ENCODE results near the gene IGSF11. TPM values are rescaled to one million over a fixed set of nuclear protein-coding genes. Genes with fewer than 3 reads are reported as not detected.
A peak's percentile ranks its signal among the peaks of the same experiment; 100 is the strongest.
"Not testable (repeated sequence)": the region's sequence is repeated elsewhere in the genome, so short reads cannot be mapped to it uniquely, and the experiment has no call there.

The IGSF11 gene
- total RNA-seq, 1 donor from 2014 or later, result 1.3 TPM

DNA sequence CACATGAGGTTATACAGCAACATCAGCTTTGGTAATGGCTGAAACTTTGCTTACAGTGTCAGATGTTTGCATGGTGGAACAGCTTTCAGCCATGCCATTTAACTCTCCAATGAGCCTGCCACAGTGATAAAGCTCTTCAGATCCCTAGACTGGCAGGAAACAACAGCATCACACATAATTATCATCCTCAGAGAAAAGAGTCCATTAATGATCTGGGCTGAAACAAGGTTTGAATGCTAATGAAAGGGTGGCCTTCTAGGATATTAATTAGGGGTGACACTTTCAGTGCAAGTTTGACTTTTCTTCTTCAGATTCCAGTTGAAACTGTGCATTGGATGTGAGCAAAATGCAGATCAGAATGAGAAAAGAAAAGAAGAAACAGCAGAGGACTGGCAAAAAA is 166.6 kb downstream of the IGSF11 start:
- H3K9me3 Mint-ChIP-seq, result peaks cover 25% of the 10 kb centered on the region

DNA sequence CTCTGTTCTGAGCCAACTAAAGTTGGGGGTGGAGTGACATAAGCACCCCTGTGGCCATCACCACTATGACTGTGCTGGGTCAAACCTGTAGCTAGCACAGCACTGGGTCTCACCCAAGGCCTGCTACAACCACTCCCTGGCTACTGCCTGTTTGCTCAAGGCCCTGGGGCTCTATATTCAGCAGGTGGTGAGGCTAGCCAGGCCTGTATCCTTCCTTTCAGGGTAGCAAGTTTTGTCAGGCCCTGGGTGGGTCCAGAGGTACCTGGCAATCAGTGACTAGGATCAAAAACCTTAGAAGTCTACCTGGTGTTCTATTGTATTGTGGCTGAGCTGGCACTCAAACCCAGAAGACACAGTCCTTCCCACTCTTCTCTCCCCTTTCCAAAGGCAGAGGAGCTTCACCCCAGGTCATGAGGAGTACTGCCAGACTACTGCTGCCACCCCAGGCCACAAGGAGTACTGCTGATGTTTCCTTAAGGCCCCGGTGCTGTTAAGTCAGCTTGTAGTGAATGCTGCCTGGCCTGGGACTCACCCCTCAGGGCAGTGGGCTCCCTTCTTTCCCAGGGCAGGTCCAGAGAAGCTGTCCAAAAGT is 170.8 kb downstream of the IGSF11 start:
- Mint-ChIP-seq H3K27me3 (ENCODE audit: low read depth) (peaks cover 2% of the 10 kb centered on the region), H3K4me3 (no peak overlapping the region), H3K4me1 (no peaks in the 10 kb centered on the region), H3K36me3 (ENCODE audit: low read depth) (no peaks in the 10 kb centered on the region), H3K9me3 (peaks cover 20% of the 10 kb centered on the region), H3K27ac (ENCODE audit: unreplicated experiment) (no peak overlapping the region)
- TF ChIP-seq, protein P1, sequence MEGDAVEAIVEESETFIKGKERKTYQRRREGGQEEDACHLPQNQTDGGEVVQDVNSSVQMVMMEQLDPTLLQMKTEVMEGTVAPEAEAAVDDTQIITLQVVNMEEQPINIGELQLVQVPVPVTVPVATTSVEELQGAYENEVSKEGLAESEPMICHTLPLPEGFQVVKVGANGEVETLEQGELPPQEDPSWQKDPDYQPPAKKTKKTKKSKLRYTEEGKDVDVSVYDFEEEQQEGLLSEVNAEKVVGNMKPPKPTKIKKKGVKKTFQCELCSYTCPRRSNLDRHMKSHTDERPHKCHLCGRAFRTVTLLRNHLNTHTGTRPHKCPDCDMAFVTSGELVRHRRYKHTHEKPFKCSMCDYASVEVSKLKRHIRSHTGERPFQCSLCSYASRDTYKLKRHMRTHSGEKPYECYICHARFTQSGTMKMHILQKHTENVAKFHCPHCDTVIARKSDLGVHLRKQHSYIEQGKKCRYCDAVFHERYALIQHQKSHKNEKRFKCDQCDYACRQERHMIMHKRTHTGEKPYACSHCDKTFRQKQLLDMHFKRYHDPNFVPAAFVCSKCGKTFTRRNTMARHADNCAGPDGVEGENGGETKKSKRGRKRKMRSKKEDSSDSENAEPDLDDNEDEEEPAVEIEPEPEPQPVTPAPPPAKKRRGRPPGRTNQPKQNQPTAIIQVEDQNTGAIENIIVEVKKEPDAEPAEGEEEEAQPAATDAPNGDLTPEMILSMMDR (conservative IDR thresholded peaks at IDR 0.05), result peak; percentile 39
- no peak for DNase-seq (ENCODE audit: low read depth, low spot score)

More for the DNA sequence above, 166.6 kb downstream of the IGSF11 start:
- no peak for DNase-seq (ENCODE audit: low read depth, low spot score)
- Mint-ChIP-seq H3K36me3 (ENCODE audit: low read depth) (peaks cover 9% of the 10 kb centered on the region), H3K4me3 (no peak overlapping the region), H3K4me1 (no peaks in the 10 kb centered on the region), H3K27me3 (ENCODE audit: low read depth) (no peaks in the 10 kb centered on the region), H3K27ac (ENCODE audit: unreplicated experiment) (no peak overlapping the region)
- TF ChIP-seq, protein P1 (conservative IDR thresholded peaks at IDR 0.05), result no peak

DNA sequence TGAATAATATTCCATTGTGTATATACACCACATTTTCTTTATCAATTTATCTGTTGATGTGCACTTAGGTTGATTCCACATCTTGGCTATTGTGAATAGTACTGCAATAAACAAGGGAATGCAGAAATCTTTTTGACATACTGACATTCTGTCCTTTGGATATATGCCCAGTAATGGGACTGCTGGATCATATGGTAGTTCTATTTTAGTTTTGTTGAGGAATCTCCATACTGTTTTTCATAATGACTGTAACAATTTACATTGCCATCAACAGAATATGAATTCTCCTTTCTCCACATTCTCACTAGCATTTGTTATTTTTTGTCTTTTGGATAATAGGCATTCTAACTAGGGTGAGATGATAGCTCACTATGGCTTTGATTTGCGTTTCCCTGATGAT is 174.7 kb downstream of the IGSF11 start:
- peaks cover 5% of the 10 kb centered on the region for H3K27me3 Mint-ChIP-seq (ENCODE audit: low read depth)
- H3K4me1 Mint-ChIP-seq, result no peaks in the 10 kb centered on the region
- TF ChIP-seq, protein P1 (conservative IDR thresholded peaks at IDR 0.05), result no peak
- H3K4me3 Mint-ChIP-seq, result no peak overlapping the region
- no peak overlapping the region for H3K27ac Mint-ChIP-seq (ENCODE audit: unreplicated experiment)
- peaks cover 6% of the 10 kb centered on the region for H3K36me3 Mint-ChIP-seq (ENCODE audit: low read depth)
- no peak for DNase-seq (ENCODE audit: low read depth, low spot score)
- peaks cover 29% of the 10 kb centered on the region for H3K9me3 Mint-ChIP-seq

DNA sequence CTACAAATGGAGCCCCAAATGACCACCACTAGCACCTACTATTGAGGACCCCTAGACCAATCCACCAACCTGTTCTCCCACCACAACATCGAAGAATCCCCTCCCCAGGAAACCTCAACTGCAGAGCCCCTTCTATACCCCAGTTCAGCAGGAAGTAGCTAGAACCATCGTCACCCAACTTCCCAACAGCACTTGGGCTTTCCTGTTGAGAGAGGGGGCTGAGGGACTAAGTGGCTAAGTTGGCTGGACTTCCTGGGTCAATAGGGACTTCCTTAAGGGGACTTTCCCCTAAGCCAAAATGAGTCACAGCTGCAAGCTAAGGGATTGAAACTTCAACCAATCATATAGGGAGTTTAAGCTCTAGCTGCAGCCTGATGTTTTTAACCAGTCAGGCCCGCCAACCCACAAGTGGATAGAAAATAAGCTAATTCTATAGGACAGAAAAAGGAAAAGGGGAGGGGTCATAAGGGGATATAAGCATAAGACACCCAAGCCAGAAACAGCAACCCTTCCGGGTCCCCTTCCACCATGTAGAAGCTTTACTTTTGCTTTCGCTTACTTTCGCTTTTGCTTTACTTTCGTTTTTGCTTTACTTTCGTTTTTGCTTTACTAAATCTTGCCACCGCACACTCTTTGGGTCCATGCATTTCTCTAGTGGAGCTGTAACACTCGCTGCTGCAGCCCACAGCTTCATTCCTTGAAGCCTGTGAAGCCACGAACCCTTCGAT is 183.0 kb downstream of the IGSF11 start:
- peak overlapping the region; percentile 36 for H3K27ac Mint-ChIP-seq (ENCODE audit: unreplicated experiment)
- DNase-seq (ENCODE audit: low read depth, low spot score); H3K4me3 Mint-ChIP-seq; H3K36me3 Mint-ChIP-seq (ENCODE audit: low read depth); H3K9me3 Mint-ChIP-seq; H3K27me3 Mint-ChIP-seq (ENCODE audit: low read depth); H3K4me1 Mint-ChIP-seq: not testable (repeated sequence)

DNA sequence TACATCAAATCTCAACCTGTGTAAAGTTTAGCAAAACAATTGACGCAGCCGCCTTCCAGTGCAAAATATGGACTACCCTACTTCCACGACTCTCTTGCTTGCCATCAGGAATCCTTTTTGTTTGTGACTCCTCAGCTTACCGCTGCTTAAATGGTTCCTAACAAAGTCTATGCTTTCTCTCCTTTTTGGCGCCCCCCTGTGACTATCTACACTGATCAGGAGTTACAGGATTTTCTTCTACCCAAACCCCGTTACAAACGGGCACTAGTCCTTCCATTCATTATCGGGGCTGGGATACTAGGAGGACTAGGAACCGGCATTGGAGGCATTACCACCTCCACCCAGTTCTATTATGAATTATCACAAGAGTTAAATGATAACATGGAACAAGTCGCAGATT is 184.0 kb downstream of the IGSF11 start:
- Mint-ChIP-seq H3K36me3 (ENCODE audit: low read depth) (no peaks in the 10 kb centered on the region), H3K27me3 (ENCODE audit: low read depth) (no peaks in the 10 kb centered on the region), H3K9me3 (peaks cover 4% of the 10 kb centered on the region), H3K27ac (ENCODE audit: unreplicated experiment) (no peak overlapping the region), H3K4me1 (no peaks in the 10 kb centered on the region), H3K4me3 (no peak overlapping the region)
- no peak for DNase-seq (ENCODE audit: low read depth, low spot score)
- TF ChIP-seq, protein P1 (conservative IDR thresholded peaks at IDR 0.05), result no peak

Other genes starting within 250 kb of the IGSF11 start
- not detected in 2 replicates for gene TEX55, start 111.3 kb upstream of the IGSF11 start, total RNA-seq
- gene UPK1B, start 138.8 kb upstream of the IGSF11 start, total RNA-seq, result not detected in 2 replicates
- gene B4GALT4, start 206.0 kb upstream of the IGSF11 start, total RNA-seq, result 12.0 and 12.1 TPM in 2 replicates

All from neural crest cell (in vitro differentiated cells).